Measurements from ENCODE around the gene RUNX3.
"Not testable (repeated sequence)": the region's sequence is repeated elsewhere in the genome, so short reads cannot be mapped to it uniquely, and the experiment has no call there.

- TF ChIP-seq ZFP3 (tag by site-specific recombination; IDR thresholded peaks at IDR 0.05; ENCODE audit: low read depth); CTCF (tag by site-specific recombination; IDR thresholded peaks at IDR 0.05); PATZ1 (tag by site-specific recombination; IDR thresholded peaks at IDR 0.05); YY1 (tag by site-specific recombination; IDR thresholded peaks at IDR 0.05); AEBP2 (tag by site-specific recombination; IDR thresholded peaks at IDR 0.05; ENCODE audit: borderline replicate concordance); ZBTB7A (tag by site-specific recombination; IDR thresholded peaks at IDR 0.05; ENCODE audit: low read depth); KLF7 (tag by site-specific recombination; IDR thresholded peaks at IDR 0.05; ENCODE audit: borderline replicate concordance); SALL2 (tag by site-specific recombination; IDR thresholded peaks at IDR 0.05; ENCODE audit: borderline replicate concordance); ZFP41 (tag by site-specific recombination; IDR thresholded peaks at IDR 0.05; ENCODE audit: borderline replicate concordance); ZNF529 (tag by site-specific recombination; IDR thresholded peaks at IDR 0.05; ENCODE audit: insufficient replicate concordance); ZNF670 (tag by site-specific recombination; IDR thresholded peaks at IDR 0.05; ENCODE audit: low read depth); SP2 (tag by site-specific recombination; IDR thresholded peaks at IDR 0.05); ZBTB49 (tag by site-specific recombination; IDR thresholded peaks at IDR 0.05; ENCODE audit: low read depth); ZNF132 (tag by site-specific recombination; IDR thresholded peaks at IDR 0.05; ENCODE audit: borderline replicate concordance): not testable (repeated sequence)
Observed at GRCh38 chr1:24979232-24979631, 49.2 kb upstream of the RUNX3 start.

Data from HEK293 (cell line).